Osteocyte (in vitro differentiated cells): Measurements from ENCODE around the gene GNB1. TPM values are rescaled to one million over a fixed set of nuclear protein-coding genes. Genes with fewer than 3 reads are reported as not detected.

Experiments
- DNase-seq: peaks from one replicate; pipeline ENCODE4 v3.0.0; 2021; ENCODE audit warnings: mixed read lengths; ENCODE audit not compliant: unreplicated experiment; ENCODE audit errors: extremely low spot score
- H3K27ac Mint-ChIP-seq: one replicate; pipeline ENCODE4 v1.8.0; 2021; ENCODE audit warnings: mild to moderate bottlenecking, mixed read lengths; ENCODE audit not compliant: unreplicated experiment
- H3K27me3 Mint-ChIP-seq: one replicate; pipeline ENCODE4 v1.8.0; 2021; ENCODE audit warnings: mixed read lengths; ENCODE audit not compliant: unreplicated experiment
- H3K36me3 Mint-ChIP-seq: one replicate; pipeline ENCODE4 v1.8.0; 2021; ENCODE audit warnings: mixed read lengths; ENCODE audit not compliant: unreplicated experiment
- H3K4me1 Mint-ChIP-seq: one replicate; pipeline ENCODE4 v1.8.0; 2021; ENCODE audit warnings: mixed read lengths; ENCODE audit not compliant: unreplicated experiment
- H3K4me3 Mint-ChIP-seq: one replicate; pipeline ENCODE4 v1.8.0; 2021; ENCODE audit warnings: mild to moderate bottlenecking, moderate library complexity, mixed read lengths; ENCODE audit not compliant: unreplicated experiment
- H3K9me3 Mint-ChIP-seq: one replicate; pipeline ENCODE4 v1.8.0; 2021; ENCODE audit warnings: mixed read lengths; ENCODE audit not compliant: unreplicated experiment
- total RNA-seq: library from RNA; stranded (reverse); gene quantifications from 2 replicates; pipeline ENCODE4 v1.2.1, GENCODE V29; 2021
- TF ChIP-seq, protein P1 (sequence below): fragments of 200-600 bp; sonication (generic); IDR thresholded peaks from 2 replicates; pipeline ENCODE4 v1.5.0; 2021; ENCODE audit warnings: antibody characterized with exemption, mild to moderate bottlenecking, moderate library complexity

GNB1 gene
- total RNA-seq, 1 donor from 2014 or later = 407 TPM

DNA sequence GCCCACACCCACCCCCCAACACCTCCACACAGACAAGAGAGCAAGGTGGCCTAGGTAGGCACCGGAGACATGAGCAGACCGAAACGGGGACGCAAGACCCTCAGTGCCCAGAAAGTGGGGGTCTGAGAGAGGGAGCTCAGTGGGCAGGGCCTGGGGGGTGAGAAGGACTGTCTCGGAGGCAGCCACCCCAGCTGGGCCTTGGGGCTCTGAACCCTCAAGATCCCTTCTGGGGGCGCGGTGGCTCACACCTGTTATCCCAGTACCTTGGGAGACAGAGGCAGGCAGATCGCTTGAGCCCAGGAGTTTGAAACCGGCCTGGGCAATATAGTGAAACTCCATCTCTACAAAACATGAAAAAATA is 9.1 kb upstream of the GNB1 start:
- Mint-ChIP-seq H3K9me3 (no peaks in the 10 kb centered on the region), H3K4me3 (no peak overlapping the region), H3K4me1 (no peaks in the 10 kb centered on the region), H3K27ac (no peak overlapping the region), H3K27me3 (no peaks in the 10 kb centered on the region), H3K36me3 (no peaks in the 10 kb centered on the region)
- DNase-seq = no peak
- TF ChIP-seq, protein P1, sequence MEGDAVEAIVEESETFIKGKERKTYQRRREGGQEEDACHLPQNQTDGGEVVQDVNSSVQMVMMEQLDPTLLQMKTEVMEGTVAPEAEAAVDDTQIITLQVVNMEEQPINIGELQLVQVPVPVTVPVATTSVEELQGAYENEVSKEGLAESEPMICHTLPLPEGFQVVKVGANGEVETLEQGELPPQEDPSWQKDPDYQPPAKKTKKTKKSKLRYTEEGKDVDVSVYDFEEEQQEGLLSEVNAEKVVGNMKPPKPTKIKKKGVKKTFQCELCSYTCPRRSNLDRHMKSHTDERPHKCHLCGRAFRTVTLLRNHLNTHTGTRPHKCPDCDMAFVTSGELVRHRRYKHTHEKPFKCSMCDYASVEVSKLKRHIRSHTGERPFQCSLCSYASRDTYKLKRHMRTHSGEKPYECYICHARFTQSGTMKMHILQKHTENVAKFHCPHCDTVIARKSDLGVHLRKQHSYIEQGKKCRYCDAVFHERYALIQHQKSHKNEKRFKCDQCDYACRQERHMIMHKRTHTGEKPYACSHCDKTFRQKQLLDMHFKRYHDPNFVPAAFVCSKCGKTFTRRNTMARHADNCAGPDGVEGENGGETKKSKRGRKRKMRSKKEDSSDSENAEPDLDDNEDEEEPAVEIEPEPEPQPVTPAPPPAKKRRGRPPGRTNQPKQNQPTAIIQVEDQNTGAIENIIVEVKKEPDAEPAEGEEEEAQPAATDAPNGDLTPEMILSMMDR = no peak

DNA sequence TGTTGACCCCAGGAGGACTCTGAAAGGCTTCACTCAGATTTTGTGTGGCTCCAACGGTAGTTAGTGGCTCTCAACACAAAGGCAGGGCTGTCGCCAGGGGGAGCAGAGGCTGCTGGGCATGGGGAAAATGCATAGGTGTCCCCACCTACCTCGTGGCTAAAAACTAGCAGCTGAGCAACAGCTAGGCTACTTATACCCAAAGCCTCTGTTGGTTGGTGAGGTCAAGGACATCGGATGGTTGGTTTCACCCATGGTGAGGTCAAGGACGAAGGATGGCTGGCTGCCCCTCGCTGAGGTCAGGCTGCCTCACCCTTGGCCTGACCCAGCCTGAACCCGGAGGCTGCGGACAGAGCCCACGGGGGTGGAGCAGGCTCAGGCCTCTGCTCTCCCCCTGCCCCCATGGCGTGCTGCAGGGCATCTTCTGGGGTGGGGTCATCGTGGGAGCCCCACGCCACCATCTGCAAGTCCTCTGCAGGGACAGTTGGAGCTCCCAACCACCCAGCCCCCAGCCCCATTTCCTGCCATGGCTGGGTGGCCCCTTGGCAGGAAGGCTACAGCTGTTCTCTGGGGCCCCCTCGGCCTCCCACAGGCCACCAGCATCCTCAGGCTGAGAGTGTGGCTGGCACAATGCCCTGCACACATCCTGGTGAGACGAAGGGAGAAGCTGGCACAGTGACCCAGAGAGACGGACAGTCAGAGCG is 8.5 kb upstream of the GNB1 start:
- Mint-ChIP-seq H3K27ac (no peak overlapping the region), H3K4me3 (no peak overlapping the region), H3K4me1 (peaks cover 5% of the 10 kb centered on the region), H3K36me3 (no peaks in the 10 kb centered on the region), H3K9me3 (no peaks in the 10 kb centered on the region), H3K27me3 (no peaks in the 10 kb centered on the region)
- TF ChIP-seq, protein P1 = no peak
- no peak for DNase-seq

DNA sequence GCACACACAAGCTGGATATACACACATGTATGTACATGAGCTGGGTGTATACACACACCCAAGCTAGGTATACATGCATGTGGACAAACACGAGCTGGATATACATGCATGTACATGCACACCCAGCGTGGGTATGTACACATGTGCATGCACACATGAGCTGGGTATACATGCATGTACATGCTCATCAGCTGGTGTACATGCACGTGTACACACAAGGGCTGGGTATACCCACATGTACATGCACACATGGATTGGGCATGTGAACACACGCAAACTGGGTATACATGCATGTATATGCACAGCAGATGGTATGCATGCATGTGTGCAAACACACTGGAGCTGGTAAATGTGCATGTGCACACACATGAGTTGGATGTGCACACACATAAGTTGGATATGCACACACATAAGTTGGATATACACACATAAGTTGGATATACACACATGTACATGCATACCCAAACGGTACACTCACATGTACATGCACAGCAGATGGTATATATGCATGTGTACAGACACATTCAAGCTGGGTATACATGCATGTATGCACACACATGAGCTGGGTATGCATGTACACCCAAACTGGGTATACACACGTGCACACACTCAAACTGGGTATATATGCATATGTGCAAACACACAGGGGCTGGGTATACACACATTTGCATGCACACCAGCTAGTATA is 7.5 kb upstream of the GNB1 start:
- TF ChIP-seq, protein P1 = no peak
- Mint-ChIP-seq H3K9me3 (no peaks in the 10 kb centered on the region), H3K36me3 (no peaks in the 10 kb centered on the region), H3K27ac (no peak overlapping the region), H3K4me3 (no peak overlapping the region), H3K27me3 (no peaks in the 10 kb centered on the region), H3K4me1 (peaks cover 6% of the 10 kb centered on the region)
- no peak for DNase-seq

DNA sequence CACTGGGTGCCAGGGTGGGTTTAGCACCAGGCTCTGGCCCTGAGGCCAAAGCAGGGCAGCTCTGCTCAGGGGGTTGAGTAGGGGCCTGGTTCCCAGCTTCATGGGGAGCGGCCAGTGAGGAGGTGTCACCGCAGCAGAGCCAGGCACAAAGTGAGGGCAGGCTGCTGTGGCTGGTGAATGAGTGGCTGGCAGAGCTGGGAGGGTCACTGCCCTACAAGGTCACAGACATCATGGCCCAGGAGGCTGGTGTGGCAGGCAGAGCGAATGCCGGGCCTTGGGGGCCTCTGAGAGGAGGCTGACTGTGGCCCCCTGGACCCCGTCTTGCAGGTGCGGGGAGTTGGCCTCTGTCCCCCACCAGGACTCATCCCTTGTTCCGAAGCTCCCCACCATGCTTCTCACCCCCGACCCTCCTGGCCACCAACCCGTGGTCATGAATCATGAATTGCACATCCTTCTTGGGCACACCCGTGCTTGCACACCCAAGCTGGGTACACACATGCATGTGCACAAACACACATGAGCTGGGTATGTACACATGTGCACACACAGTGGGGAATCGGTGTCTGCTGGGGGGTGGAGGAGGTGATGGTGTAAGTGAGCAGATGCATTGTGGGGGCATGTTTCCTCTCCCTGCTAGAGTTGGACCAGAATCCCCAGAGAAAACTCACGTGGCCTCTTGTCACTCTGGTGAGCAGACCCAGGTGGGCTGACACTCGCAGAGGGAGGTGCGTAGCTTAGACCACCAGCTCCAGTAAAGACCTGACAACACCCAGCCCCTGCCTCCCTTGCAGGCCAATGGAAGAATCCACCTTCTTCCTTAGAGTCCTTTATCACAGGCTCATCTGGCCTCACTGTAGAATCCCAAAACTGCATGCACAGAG is 4.8 kb upstream of the GNB1 start:
- no peaks in the 10 kb centered on the region for H3K36me3 Mint-ChIP-seq
- H3K27ac Mint-ChIP-seq = no peak overlapping the region
- no peak overlapping the region for H3K4me3 Mint-ChIP-seq
- H3K27me3 Mint-ChIP-seq = no peaks in the 10 kb centered on the region
- TF ChIP-seq, protein P1 = no peak
- H3K4me1 Mint-ChIP-seq = peaks cover 16% of the 10 kb centered on the region
- DNase-seq = no peak
- no peaks in the 10 kb centered on the region for H3K9me3 Mint-ChIP-seq

DNA sequence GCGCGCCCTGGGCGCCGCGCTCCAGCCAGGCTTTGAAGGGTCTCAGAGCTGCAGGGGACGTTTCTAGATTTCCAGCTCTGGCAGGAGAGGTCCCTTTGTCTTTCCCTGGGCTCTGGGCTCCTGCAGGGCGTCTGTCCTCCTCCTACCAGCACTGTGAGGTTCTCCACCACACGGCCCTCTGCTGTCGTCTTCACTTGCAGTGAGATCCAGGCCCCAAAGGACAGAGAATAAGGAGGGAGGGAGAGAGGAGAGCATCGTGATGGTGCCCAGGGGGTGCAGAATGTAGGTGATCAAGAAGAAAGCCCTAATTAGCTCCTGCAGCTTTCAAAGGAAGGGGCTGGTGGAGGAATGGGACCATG is 4.2 kb upstream of the GNB1 start:
- Mint-ChIP-seq H3K27me3 (no peaks in the 10 kb centered on the region), H3K36me3 (no peaks in the 10 kb centered on the region), H3K4me1 (peaks cover 16% of the 10 kb centered on the region), H3K9me3 (no peaks in the 10 kb centered on the region), H3K4me3 (no peak overlapping the region), H3K27ac (no peak overlapping the region)
- DNase-seq = no peak
- TF ChIP-seq, protein P1 = no peak
